GM12878 (cell line): ENCODE measurements around the gene FGFBP3. TPM values are rescaled to one million over a fixed set of nuclear protein-coding genes. Genes with fewer than 3 reads are reported as not detected.

Experiments used
- ATAC-seq: fragments of 200-7000 bp; cut with Tn5 transposase; 3 replicates; pipeline ENCODE4 v1.9.1; 2020; ENCODE audit warnings: mild to moderate bottlenecking, moderate library complexity
- BruUV-seq: library from RNA; stranded (reverse); fragments of 400-500 nt; replicated peaks from 2 replicates; lab custom pipeline; 2021; lab: Mats Ljungman, UMichigan
- CTCF ChIA-PET: fragments of 300-600 bp; sonication (Branson Sonifier 250); formaldehyde crosslinking; extraction: SDS; loops from one replicate; lab custom pipeline; 2021; ENCODE audit warnings: inconsistent platforms; lab: Yijun Ruan, JAX
- POLR2A ChIA-PET: fragments of 350-600 bp; formaldehyde crosslinking; extraction: SDS; loops from one replicate; lab custom pipeline; 2021; ENCODE audit warnings: inconsistent platforms; lab: Charles Lee
- RAD21 ChIA-PET: fragments of 300-600 bp; sonication (Branson Sonifier 250); formaldehyde crosslinking; loops from one replicate; lab custom pipeline; 2023; ENCODE audit warnings: antibody characterized with exemption; ENCODE audit not compliant: unreplicated experiment; lab: Charles Lee
- SMC1A ChIA-PET: fragments of 300-600 bp; sonication (Branson Sonifier 250); formaldehyde crosslinking; loops from one replicate; lab custom pipeline; 2023; ENCODE audit not compliant: unreplicated experiment, uncharacterized antibody; lab: Charles Lee
- DNase-seq: peaks from one replicate; pipeline ENCODE4 v3.0.0-alpha.2; 2011; ENCODE audit warnings: low read depth, low spot score
- FAIRE-seq: peaks from 3 replicates; lab custom pipeline; 2011; peaks lifted over from hg19 to GRCh38; lab: Jason Lieb, UNC
- H2AFZ ChIP-seq: 2 replicates; pipeline ENCODE4 v1.6.0; 2011; ENCODE audit warnings: low read depth, low read length, control low read depth; ENCODE audit not compliant: control insufficient read depth
- H3K27ac ChIP-seq: 2 replicates; pipeline ENCODE4 v1.5.1; 2011; ENCODE audit warnings: control low read depth; ENCODE audit not compliant: control insufficient read depth, insufficient read depth
- H3K27me3 ChIP-seq, 2 experiments: replicated peaks in 1 of 2; 2 replicates each; pipeline versions ENCODE4 v1.6.0 to v1.6.1; 2011; ENCODE audit warnings: low read length in 1 of 2; ENCODE audit not compliant: control insufficient read depth in 2 of 2, insufficient read depth in 2 of 2
- H3K36me3 ChIP-seq, 2 experiments: 2 replicates each; pipeline ENCODE4 v1.5.1; 2011; ENCODE audit warnings: low read length in 1 of 2; ENCODE audit not compliant: control insufficient read depth in 2 of 2, insufficient read depth in 2 of 2
- H3K4me1 ChIP-seq: 2 replicates; pipeline ENCODE4 v1.6.1; 2011; ENCODE audit warnings: mild to moderate bottlenecking, low read length, moderate library complexity, mixed read lengths; ENCODE audit not compliant: control insufficient read depth, insufficient read depth
- H3K4me2 ChIP-seq: 2 replicates; pipeline ENCODE4 v1.6.0; 2011; ENCODE audit warnings: control low read depth; ENCODE audit not compliant: control insufficient read depth, insufficient read depth
- H3K4me3 ChIP-seq: fragments of 200-600 bp; sonication (generic); 2 replicates; pipeline ENCODE4 v1.5.1; 2016
- H3K79me2 ChIP-seq: 2 replicates; pipeline ENCODE4 v1.6.0; 2011; ENCODE audit warnings: low read length; ENCODE audit not compliant: control insufficient read depth, insufficient read depth
- H3K9ac ChIP-seq: 2 replicates; pipeline ENCODE4 v1.8.0; 2011; ENCODE audit warnings: low read length, control low read depth, mixed read lengths; ENCODE audit not compliant: control insufficient read depth, insufficient read depth
- H3K9me3 ChIP-seq: replicated peaks from 3 replicates; pipeline ENCODE4 v1.5.1; 2011; ENCODE audit warnings: mild to moderate bottlenecking, low read length; ENCODE audit not compliant: control insufficient read depth, insufficient read depth
- H4K20me1 ChIP-seq: 2 replicates; pipeline ENCODE4 v1.6.0; 2011; ENCODE audit not compliant: control insufficient read depth, insufficient read depth
- ASH2L ChIP-seq: fragments of 300-600, 200-600 bp; sonication (generic); IDR thresholded peaks from 2 replicates; pipeline ENCODE4 v1.6.1; 2017; ENCODE audit warnings: low read depth, mild to moderate bottlenecking, borderline replicate concordance
- ATF2 ChIP-seq: IDR thresholded peaks from 2 replicates; pipeline ENCODE4 v1.6.1; 2012; ENCODE audit warnings: low read length, inconsistent platforms
- ATF7 ChIP-seq: fragments of 450-650 bp; IDR thresholded peaks from 2 replicates; pipeline ENCODE4 v1.6.1; 2016; ENCODE audit warnings: low read depth, mild to moderate bottlenecking
- BRCA1 ChIP-seq: IDR thresholded peaks from 2 replicates; pipeline ENCODE4 v1.6.1; 2011; ENCODE audit warnings: low read depth, low read length, improper control_type of control experiment
- EGR1 ChIP-seq, 2 experiments: IDR thresholded peaks; 1 replicate in 1 of 2; 2 replicates in 1 of 2; pipeline ENCODE4 v1.6.1; 2011 to 2012; ENCODE audit warnings: low read depth in 2 of 2, low read length in 2 of 2, borderline replicate concordance in 1 of 2, mild to moderate bottlenecking in 1 of 2, moderate library complexity in 1 of 2
- HDAC6 ChIP-seq: fragments of 200-600 bp; sonication (generic); IDR thresholded peaks from one replicate; pipeline ENCODE4 v1.8.0; 2017; ENCODE audit warnings: antibody characterized with exemption; ENCODE audit not compliant: unreplicated experiment
- KLF5 ChIP-seq: fragments of 450-650 bp; IDR thresholded peaks from 2 replicates; pipeline ENCODE4 v1.6.1; 2014; ENCODE audit warnings: mild to moderate bottlenecking; ENCODE audit not compliant: partially characterized antibody
- MYC ChIP-seq: IDR thresholded peaks from 2 replicates; pipeline ENCODE4 v1.6.1; 2011; ENCODE audit warnings: mild to moderate bottlenecking, low read length, moderate library complexity, inconsistent platforms; ENCODE audit not compliant: insufficient read depth, insufficient replicate concordance, insufficient read length, severe bottlenecking
- NFIC ChIP-seq: IDR thresholded peaks from 2 replicates; pipeline ENCODE4 v1.6.1; 2012; ENCODE audit warnings: low read depth, mild to moderate bottlenecking, inconsistent platforms, low read length, moderate library complexity
- NKRF ChIP-seq: fragments of 450-650 bp; conservative IDR thresholded peaks from 2 replicates; pipeline ENCODE4 v1.6.1; 2017; ENCODE audit warnings: mild to moderate bottlenecking, moderate library complexity
- RUNX3 ChIP-seq: IDR thresholded peaks from 2 replicates; pipeline ENCODE4 v1.6.1; 2012; ENCODE audit warnings: low read length, inconsistent platforms
- SP1 ChIP-seq: IDR thresholded peaks from one replicate; pipeline ENCODE4 v1.6.1; 2011; ENCODE audit warnings: low read depth, low read length
- WGBS: methylation state at CpG from one replicate; pipeline ENCODE4 v1.1.6; 2016; ENCODE audit warnings: low lambda C conversion rate; ENCODE audit not compliant: insufficient replicate concordance, insufficient coverage; ENCODE audit errors: missing lambda C conversion rate; 5-methylcytosine and 5-hydroxymethylcytosine counted together
- in situ Hi-C: fragments of 300-500 bp; cut with MboI; formaldehyde crosslinking; loops from 9 replicates; pipeline ENCODE4 v1.14.3; 2018; ENCODE audit warnings: mixed read lengths
- intact Hi-C: fragments of 100-400 bp; cut with micrococcal nuclease; formaldehyde crosslinking; loops from one replicate; pipeline ENCODE4 v1.14.2; 2022; ENCODE audit not compliant: unreplicated experiment
- polyA plus RNA-seq, 11 experiments: library from polyadenylated mRNA; depleted of rRNA in 4 of 11; unstranded in 6 of 11; stranded (reverse) in 5 of 11; fragments of >200 nt; fragmentation: Nextera tagmentation in 4 of 11; fragmentation: Illumina TruSeq in 1 of 11; extraction: Ambion mirVana in 4 of 11; extraction: Trizol in 1 of 11; gene quantifications; 1 replicate in 1 of 11; 2 replicates in 10 of 11; pipeline versions ENCODE4 v1.2.1 to v1.2.3, GENCODE V29; 2011 to 2016; ENCODE audit warnings: inconsistent platforms in 2 of 11, missing spikeins in 2 of 11, low read depth in 1 of 11
- total RNA-seq, 4 experiments: library from RNA; depleted of rRNA in 3 of 4; stranded (reverse); fragments of >200 nt in 3 of 4; fragmentation: Illumina TruSeq in 1 of 4; extraction: Trizol in 1 of 4; gene quantifications; 2 replicates each; pipeline versions ENCODE4 v1.2.1 to v1.2.3, GENCODE V29; 2013 to 2021

The FGFBP3 gene
- total and polyA plus RNA-seq, 10 of the 15 experiments (the other 5 are each of a cell fraction or from before 2014, with no cell fraction given) = 0.08 to 1.0 (median 0.23) TPM

- Histone ChIP-seq H3K36me3 (no peaks in the 10 kb centered on the region), H3K27ac (no peak overlapping the region), H3K27me3 (no peaks in the 10 kb centered on the region; a peak in 1 of 4 replicates), H3K4me2 (peak overlapping the region; percentile 96), H2AFZ (peak overlapping the region; percentile 93), H3K9ac (peak overlapping the region; percentile 50; the same call in 1 of the 2 replicates), H3K4me3 (peak overlapping the region; percentile 82), H3K79me2 (no peaks in the 10 kb centered on the region), H4K20me1 (no peaks in the 10 kb centered on the region), H3K9me3 (no peaks in the 10 kb centered on the region), H3K4me1 (no peaks in the 10 kb centered on the region; the same call in 1 of the 2 replicates)
- ChIA-PET POLR2A (interaction anchor here (1.3 to 2.8 kb wide), 2 partner anchors 14 to 16 kb away, joined by 3 to 9 read pairs; partner anchors contain the start of gene BTAF1), CTCF (interaction anchor here (0.7 to 2.4 kb wide), 7 partner anchors 10 to 149 kb away, joined by 3 to 11 read pairs (median 5); partner anchors contain the start of gene BTAF1), RAD21 (interaction anchor here (0.6 to 1.6 kb wide), 4 partner anchors 16 to 1821 kb away, joined by 3 to 5 read pairs (median 4); partner anchors contain the start of gene BTAF1), SMC1A (interaction anchor here (1.0 to 2.6 kb wide), 5 partner anchors 13 to 149 kb away, joined by 3 to 10 read pairs (median 3); partner anchors contain the start of gene BTAF1)
- ATAC-seq = no peak
- in situ Hi-C loops = loop anchor here (5.0 to 25.0 kb wide), 3 partner anchors 151 to 1021 kb away; no protein-coding TSS in a partner anchor
- intact Hi-C loops = loop anchor here (2.0 to 5.0 kb wide), 2 partner anchors 51 to 411 kb away; no protein-coding TSS in a partner anchor
- WGBS = 1% methylated on average over 18 of the region's 18 CpGs
- no peak for FAIRE-seq
- no peak for DNase-seq
- BruUV-seq = no TSS peak
- TF ChIP-seq HDAC6 (no peak), MYC (no peak), RUNX3 (no peak), KLF5 (no peak), SP1 (no peak), ASH2L (no peak), ATF7 (no peak), NFIC (no peak), BRCA1 (no peak), NKRF (no peak), ATF2 (no peak), EGR1 (IDR thresholded peaks at IDR 0.05; ENCODE audit: borderline replicate concordance in 1 of 2, low read depth in 2 of 2, low read length in 2 of 2) (no peak)
Observed at GRCh38 chr10:91907914-91908336, 1.4 kb downstream of the FGFBP3 start.
